K562 (cell line): ENCODE results near the gene STAT4.

ENCODE experiments used
- CTCF ChIP-seq, 3 experiments: IDR thresholded peaks in 2 of 3; conservative IDR thresholded peaks in 1 of 3; 2 replicates each; pipeline ENCODE4 v1.5.1; 2011 to 2012; ENCODE audit warnings: low read length in 3 of 3, mild to moderate bottlenecking in 3 of 3, control low read depth in 2 of 3, improper control_type of control experiment in 1 of 3, inconsistent platforms in 1 of 3, low read depth in 1 of 3, mixed read lengths in 1 of 3, moderate library complexity in 1 of 3; ENCODE audit not compliant: insufficient read depth in 2 of 3
- HINFP ChIP-seq: fragments of 450-650 bp; conservative IDR thresholded peaks from 2 replicates; pipeline ENCODE4 v1.6.1; 2016; ENCODE audit warnings: missing genetic modification characterization, low read depth, mild to moderate bottlenecking, control low read depth, missing compliant biosample characterization
- MTA2 ChIP-seq: fragments of 450-650 bp; IDR thresholded peaks from 2 replicates; pipeline ENCODE4 v1.6.1; 2016; ENCODE audit warnings: low read depth
- NRF1 ChIP-seq, 2 experiments: fragments of 450-650 bp; IDR thresholded peaks in 1 of 2; conservative IDR thresholded peaks in 1 of 2; 2 replicates each; pipeline ENCODE4 v1.6.1; 2014; ENCODE audit warnings: mild to moderate bottlenecking in 2 of 2
- SIX5 ChIP-seq, 2 experiments: IDR thresholded peaks; 2 replicates each; pipeline ENCODE4 v1.6.1; 2011; ENCODE audit warnings: low read length in 2 of 2, borderline replicate concordance in 1 of 2, low read depth in 1 of 2, mild to moderate bottlenecking in 1 of 2, moderate library complexity in 1 of 2; ENCODE audit not compliant: insufficient read depth in 1 of 2
- SP2 ChIP-seq: IDR thresholded peaks from 2 replicates; pipeline ENCODE4 v1.6.1; 2011; ENCODE audit warnings: mild to moderate bottlenecking, low read depth, low read length, moderate library complexity; ENCODE audit not compliant: poor library complexity, severe bottlenecking; ENCODE audit errors: extremely low read depth
- TGIF2 ChIP-seq: sonication (generic); formaldehyde crosslinking; IDR thresholded peaks from 2 replicates; pipeline ENCODE4 v1.8.1; 2022; ENCODE audit warnings: mild to moderate bottlenecking, missing genetic modification reagents, moderate library complexity
- ZFP36 ChIP-seq: fragments of 150-350 bp; IDR thresholded peaks from 2 replicates; pipeline ENCODE4 v1.6.1; 2018; ENCODE audit warnings: low read length, low read depth; ENCODE audit not compliant: partially characterized antibody
- TF ChIP-seq, protein P1 (sequence below): IDR thresholded peaks from 2 replicates; pipeline ENCODE4 v1.6.1; 2012; ENCODE audit warnings: low read depth, low read length, improper control_type of control experiment, borderline replicate concordance
- TF ChIP-seq, protein P2 (sequence below), 2 experiments: fragments of 450-650 bp; formaldehyde crosslinking in 1 of 2; IDR thresholded peaks; 2 replicates each; pipeline versions ENCODE4 v1.4.0 to v1.6.1; 2014 to 2020; ENCODE audit warnings: mild to moderate bottlenecking in 2 of 2, borderline replicate concordance in 1 of 2, low read depth in 1 of 2

DNA sequence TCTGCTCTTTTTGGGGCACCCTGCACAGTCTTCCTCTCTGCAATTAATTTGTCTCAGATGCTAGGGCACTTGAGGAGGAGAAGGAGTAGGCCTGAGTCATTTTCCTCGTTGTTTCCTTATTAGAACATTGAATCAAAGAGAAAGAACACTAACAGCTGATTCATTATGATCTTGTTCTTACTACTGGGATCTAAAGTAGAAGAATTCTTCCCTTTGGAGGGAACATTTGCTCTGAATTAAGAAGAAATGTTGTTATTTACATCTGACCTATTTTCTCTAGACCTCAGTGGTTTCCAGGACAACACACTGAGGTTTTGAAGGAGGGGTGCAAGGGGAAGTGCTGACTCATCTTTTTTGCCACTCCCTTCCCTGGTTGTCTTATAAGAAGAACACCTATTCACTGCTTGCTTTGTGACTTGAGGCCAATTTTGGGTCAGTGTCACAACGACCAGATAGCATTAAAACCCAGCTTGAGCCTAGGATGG is 112.5 kb downstream of the STAT4 start:
- TF ChIP-seq SIX5 (IDR thresholded peaks at IDR 0.05; ENCODE audit: borderline replicate concordance in 1 of 2, insufficient read depth in 1 of 2, low read depth in 1 of 2, low read length in 2 of 2) (no peak), CTCF (IDR thresholded peaks at IDR 0.05 in 2 of 3, conservative IDR thresholded peaks at IDR 0.05 in 1 of 3; ENCODE audit: insufficient read depth in 2 of 3, low read depth in 1 of 3, low read length in 3 of 3) (no peak), NRF1 (conservative IDR thresholded peaks at IDR 0.05 in 1 of 2, IDR thresholded peaks at IDR 0.05 in 1 of 2) (no peak), ZFP36 (no peak), TGIF2 (CRISPR knock-in tag) (no peak), HINFP (tag) (no peak), MTA2 (no peak), SP2 (no peak)
- TF ChIP-seq, protein P1, sequence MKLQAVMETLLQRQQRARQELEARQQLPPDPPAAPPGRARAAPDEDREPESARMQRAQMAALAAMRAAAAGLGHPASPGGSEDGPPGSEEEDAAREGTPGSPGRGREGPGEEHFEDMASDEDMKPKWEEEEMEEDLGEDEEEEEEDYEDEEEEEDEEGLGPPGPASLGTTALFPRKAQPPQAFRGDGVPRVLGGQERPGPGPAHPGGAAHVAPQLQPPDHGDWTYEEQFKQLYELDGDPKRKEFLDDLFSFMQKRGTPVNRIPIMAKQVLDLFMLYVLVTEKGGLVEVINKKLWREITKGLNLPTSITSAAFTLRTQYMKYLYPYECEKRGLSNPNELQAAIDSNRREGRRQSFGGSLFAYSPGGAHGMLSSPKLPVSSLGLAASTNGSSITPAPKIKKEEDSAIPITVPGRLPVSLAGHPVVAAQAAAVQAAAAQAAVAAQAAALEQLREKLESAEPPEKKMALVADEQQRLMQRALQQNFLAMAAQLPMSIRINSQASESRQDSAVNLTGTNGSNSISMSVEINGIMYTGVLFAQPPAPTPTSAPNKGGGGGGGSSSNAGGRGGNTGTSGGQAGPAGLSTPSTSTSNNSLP = no peak
- TF ChIP-seq, protein P2, sequence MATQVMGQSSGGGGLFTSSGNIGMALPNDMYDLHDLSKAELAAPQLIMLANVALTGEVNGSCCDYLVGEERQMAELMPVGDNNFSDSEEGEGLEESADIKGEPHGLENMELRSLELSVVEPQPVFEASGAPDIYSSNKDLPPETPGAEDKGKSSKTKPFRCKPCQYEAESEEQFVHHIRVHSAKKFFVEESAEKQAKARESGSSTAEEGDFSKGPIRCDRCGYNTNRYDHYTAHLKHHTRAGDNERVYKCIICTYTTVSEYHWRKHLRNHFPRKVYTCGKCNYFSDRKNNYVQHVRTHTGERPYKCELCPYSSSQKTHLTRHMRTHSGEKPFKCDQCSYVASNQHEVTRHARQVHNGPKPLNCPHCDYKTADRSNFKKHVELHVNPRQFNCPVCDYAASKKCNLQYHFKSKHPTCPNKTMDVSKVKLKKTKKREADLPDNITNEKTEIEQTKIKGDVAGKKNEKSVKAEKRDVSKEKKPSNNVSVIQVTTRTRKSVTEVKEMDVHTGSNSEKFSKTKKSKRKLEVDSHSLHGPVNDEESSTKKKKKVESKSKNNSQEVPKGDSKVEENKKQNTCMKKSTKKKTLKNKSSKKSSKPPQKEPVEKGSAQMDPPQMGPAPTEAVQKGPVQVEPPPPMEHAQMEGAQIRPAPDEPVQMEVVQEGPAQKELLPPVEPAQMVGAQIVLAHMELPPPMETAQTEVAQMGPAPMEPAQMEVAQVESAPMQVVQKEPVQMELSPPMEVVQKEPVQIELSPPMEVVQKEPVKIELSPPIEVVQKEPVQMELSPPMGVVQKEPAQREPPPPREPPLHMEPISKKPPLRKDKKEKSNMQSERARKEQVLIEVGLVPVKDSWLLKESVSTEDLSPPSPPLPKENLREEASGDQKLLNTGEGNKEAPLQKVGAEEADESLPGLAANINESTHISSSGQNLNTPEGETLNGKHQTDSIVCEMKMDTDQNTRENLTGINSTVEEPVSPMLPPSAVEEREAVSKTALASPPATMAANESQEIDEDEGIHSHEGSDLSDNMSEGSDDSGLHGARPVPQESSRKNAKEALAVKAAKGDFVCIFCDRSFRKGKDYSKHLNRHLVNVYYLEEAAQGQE (IDR thresholded peaks at IDR 0.05; ENCODE audit: borderline replicate concordance) = no peak; the same call in 1 of the 2 replicates
- TF ChIP-seq, protein P2 (CRISPR knock-in tag; IDR thresholded peaks at IDR 0.05; ENCODE audit: low read depth) = no peak
